Measurements from ENCODE around the gene JAG1. TPM values are rescaled to one million over a fixed set of nuclear protein-coding genes. Genes with fewer than 3 reads are reported as not detected.
A peak's percentile ranks its signal among the peaks of the same experiment; 100 is the strongest.

The JAG1 gene
- total RNA-seq, 2 donors from 2014 or later, result 46.5 to 72.3 TPM

- DNase-seq (ENCODE audit: low spot score), result no peak
- intact Hi-C loops (cut with DNase I), result no loop called here
- Histone ChIP-seq H3K27ac (peak overlapping the region in 1 of 2 donors; percentile 17), H3K27me3 (replicated peaks; ENCODE audit: insufficient read depth) (no peaks in the 10 kb centered on the region), H3K4me3 (no peak overlapping the region), H3K36me3 (peaks cover 21 to 68% of the 10 kb centered on the region in 2 donors), H3K4me1 (replicated peaks) (no peaks in the 10 kb centered on the region), H3K9me3 (no peaks in the 10 kb centered on the region)
- 54% methylated on average over 4 of the region's 4 CpGs for WGBS
- TF ChIP-seq POLR2AphosphoS5 (IDR thresholded peaks at IDR 0.05) (no peak), CTCF (IDR thresholded peaks at IDR 0.05) (no peak), POLR2A (IDR thresholded peaks at IDR 0.05) (no peak)
Observed at GRCh38 chr20:10642856-10643559, 30.8 kb downstream of the JAG1 start.

GRCh38 chr20:10641893-10642292 is 31.9 kb downstream of the JAG1 start:
- H3K27me3 ChIP-seq (replicated peaks; ENCODE audit: insufficient read depth), result no peaks in the 10 kb centered on the region
- no peak overlapping the region for H3K27ac ChIP-seq
- intact Hi-C loops (cut with DNase I), result no loop called here
- no peaks in the 10 kb centered on the region for H3K9me3 ChIP-seq
- DNase-seq (ENCODE audit: low spot score), result no peak
- H3K36me3 ChIP-seq, result peaks cover 15 to 58% of the 10 kb centered on the region in 2 donors
- 85% methylated on average over 7 of the region's 7 CpGs for WGBS
- no peaks in the 10 kb centered on the region for H3K4me1 ChIP-seq (replicated peaks)
- no peak overlapping the region for H3K4me3 ChIP-seq
- TF ChIP-seq POLR2A (IDR thresholded peaks at IDR 0.05), result no peak
- TF ChIP-seq POLR2AphosphoS5 (IDR thresholded peaks at IDR 0.05), result no peak
- TF ChIP-seq CTCF (IDR thresholded peaks at IDR 0.05), result no peak

GRCh38 chr20:10641467-10641866 is 32.3 kb downstream of the JAG1 start:
- DNase-seq (ENCODE audit: low spot score), result no peak
- 91% methylated on average over 12 of the region's 12 CpGs for WGBS
- no peak overlapping the region for H3K27ac ChIP-seq
- no peaks in the 10 kb centered on the region for H3K4me1 ChIP-seq (replicated peaks)
- H3K4me3 ChIP-seq, result no peak overlapping the region
- H3K9me3 ChIP-seq, result no peaks in the 10 kb centered on the region
- TF ChIP-seq POLR2A (IDR thresholded peaks at IDR 0.05) (no peak), POLR2AphosphoS5 (IDR thresholded peaks at IDR 0.05) (no peak), CTCF (IDR thresholded peaks at IDR 0.05) (no peak)
- H3K27me3 ChIP-seq (replicated peaks; ENCODE audit: insufficient read depth), result no peaks in the 10 kb centered on the region
- H3K36me3 ChIP-seq, result peaks cover 12 to 54% of the 10 kb centered on the region in 2 donors
- intact Hi-C loops (cut with DNase I), result no loop called here

GRCh38 chr20:10640897-10641296 is 32.9 kb downstream of the JAG1 start:
- H3K4me1 ChIP-seq (replicated peaks), result no peaks in the 10 kb centered on the region
- H3K36me3 ChIP-seq, result peaks cover 12 to 50% of the 10 kb centered on the region in 2 donors
- WGBS, result 87% methylated on average over 12 of the region's 12 CpGs
- H3K9me3 ChIP-seq, result no peaks in the 10 kb centered on the region
- no peaks in the 10 kb centered on the region for H3K27me3 ChIP-seq (replicated peaks; ENCODE audit: insufficient read depth)
- intact Hi-C loops (cut with DNase I), result no loop called here
- DNase-seq (ENCODE audit: low spot score), result no peak
- no peak overlapping the region for H3K4me3 ChIP-seq
- no peak for TF ChIP-seq POLR2AphosphoS5 (IDR thresholded peaks at IDR 0.05)
- no peak for TF ChIP-seq POLR2A (IDR thresholded peaks at IDR 0.05)
- TF ChIP-seq CTCF (IDR thresholded peaks at IDR 0.05), result no peak
- no peak overlapping the region for H3K27ac ChIP-seq

Measured in prostate gland (tissue), 2 donors.